Hepatocyte (in vitro differentiated cells): ENCODE measurements around the gene LIN54. TPM values are rescaled to one million over a fixed set of nuclear protein-coding genes. Genes with fewer than 3 reads are reported as not detected.

Experiments
- DNase-seq: peaks from one replicate; pipeline ENCODE4 v3.0.0-alpha.2; 2016; ENCODE audit warnings: low spot score
- H2AFZ ChIP-seq: fragments of 200-600 bp; sonication (generic); 2 replicates; pipeline ENCODE4 v1.6.0; 2016; ENCODE audit warnings: antibody characterized with exemption, mild to moderate bottlenecking
- H3K27ac ChIP-seq: fragments of 200-600 bp; sonication (generic); 2 replicates; pipeline ENCODE4 v1.5.1; 2016; ENCODE audit warnings: mild to moderate bottlenecking
- H3K27me3 ChIP-seq: fragments of 200-600 bp; sonication (generic); 2 replicates; pipeline ENCODE4 v1.6.1; 2016
- H3K36me3 ChIP-seq: fragments of 200-600 bp; sonication (generic); replicated peaks from 2 replicates; pipeline ENCODE4 v1.5.1; 2016; ENCODE audit warnings: low read depth; ENCODE audit not compliant: insufficient read depth
- H3K4me1 ChIP-seq: fragments of 200-600 bp; sonication (generic); 2 replicates; pipeline ENCODE4 v1.5.1; 2016; ENCODE audit warnings: mild to moderate bottlenecking, moderate library complexity; ENCODE audit not compliant: insufficient read depth
- H3K4me2 ChIP-seq: fragments of 200-600 bp; sonication (generic); 2 replicates; pipeline ENCODE4 v1.6.0; 2016
- H3K4me3 ChIP-seq: fragments of 200-600 bp; sonication (generic); 2 replicates; pipeline ENCODE4 v1.5.1; 2016; ENCODE audit warnings: mild to moderate bottlenecking
- H3K79me2 ChIP-seq: fragments of 200-600 bp; sonication (generic); 2 replicates; pipeline ENCODE4 v1.6.0; 2017; ENCODE audit warnings: mild to moderate bottlenecking
- H3K9me2 ChIP-seq: fragments of 200-600 bp; sonication (generic); replicated peaks from 2 replicates; pipeline ENCODE4 v1.6.0; 2017; ENCODE audit warnings: mild to moderate bottlenecking; ENCODE audit not compliant: insufficient read depth
- H3K9me3 ChIP-seq: fragments of 200-600 bp; sonication (generic); 2 replicates; pipeline ENCODE4 v1.5.1; 2016; ENCODE audit warnings: low read depth, mild to moderate bottlenecking
- H4K20me1 ChIP-seq: fragments of 200-600 bp; sonication (generic); 2 replicates; pipeline ENCODE4 v1.6.0; 2016; ENCODE audit warnings: mild to moderate bottlenecking; ENCODE audit not compliant: insufficient read depth, poor library complexity, severe bottlenecking
- EZH2 ChIP-seq: fragments of 200-600 bp; sonication (generic); IDR thresholded peaks from 2 replicates; pipeline ENCODE4 v1.6.1; 2016; ENCODE audit warnings: antibody characterized with exemption, mild to moderate bottlenecking, borderline replicate concordance
- EZH2phosphoT487 ChIP-seq: fragments of 200-600 bp; sonication (generic); IDR thresholded peaks from one replicate; pipeline ENCODE4 v1.6.1; 2018; ENCODE audit warnings: antibody characterized with exemption, mild to moderate bottlenecking, low read depth, moderate library complexity; ENCODE audit not compliant: unreplicated experiment, severe bottlenecking
- WGBS: methylation state at CpG from one replicate; pipeline ENCODE4 v1.1.6; 2016; ENCODE audit warnings: low lambda C conversion rate; ENCODE audit errors: missing lambda C conversion rate; 5-methylcytosine and 5-hydroxymethylcytosine counted together
- polyA plus RNA-seq: library from polyadenylated mRNA; unstranded; fragments of >200 nt; fragmentation: Nextera tagmentation; extraction: Ambion mirVana; gene quantifications from 2 replicates; pipeline ENCODE4 v1.2.1, GENCODE V29; 2016
- total RNA-seq: library from RNA; depleted of rRNA; stranded (reverse); fragments of >200 nt; gene quantifications from 2 replicates; pipeline ENCODE4 v1.2.3, GENCODE V29; 2014
- TF ChIP-seq, protein P1 (sequence below): fragments of 200-600 bp; sonication (generic); IDR thresholded peaks from 2 replicates; pipeline ENCODE4 v1.5.1; 2016; ENCODE audit warnings: antibody characterized with exemption, mild to moderate bottlenecking; ENCODE audit not compliant: poor library complexity

Gene LIN54
- total and polyA plus RNA-seq, 2 experiments from 2014 or later = 2.7 to 19.8 TPM

DNA sequence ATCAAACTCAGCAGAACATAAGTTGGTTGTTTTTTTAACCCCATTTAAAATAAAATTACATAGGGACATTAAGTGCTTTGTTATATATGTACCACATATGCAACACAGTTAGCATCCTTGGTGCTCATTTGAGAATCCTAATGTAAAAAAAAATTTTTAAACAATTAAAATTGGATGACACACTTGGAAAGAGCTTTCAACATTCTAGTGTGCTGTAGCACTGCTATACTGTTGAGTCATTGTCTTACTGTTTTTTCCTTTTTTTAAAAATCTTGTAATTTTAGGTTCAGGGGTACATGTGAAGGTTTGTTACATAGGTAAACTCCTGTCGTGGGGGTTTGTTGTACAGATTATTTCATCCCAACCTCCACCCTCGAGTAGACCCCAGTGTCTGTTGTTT, 97.3 kb downstream of the LIN54 start:
- TF ChIP-seq, protein P1, sequence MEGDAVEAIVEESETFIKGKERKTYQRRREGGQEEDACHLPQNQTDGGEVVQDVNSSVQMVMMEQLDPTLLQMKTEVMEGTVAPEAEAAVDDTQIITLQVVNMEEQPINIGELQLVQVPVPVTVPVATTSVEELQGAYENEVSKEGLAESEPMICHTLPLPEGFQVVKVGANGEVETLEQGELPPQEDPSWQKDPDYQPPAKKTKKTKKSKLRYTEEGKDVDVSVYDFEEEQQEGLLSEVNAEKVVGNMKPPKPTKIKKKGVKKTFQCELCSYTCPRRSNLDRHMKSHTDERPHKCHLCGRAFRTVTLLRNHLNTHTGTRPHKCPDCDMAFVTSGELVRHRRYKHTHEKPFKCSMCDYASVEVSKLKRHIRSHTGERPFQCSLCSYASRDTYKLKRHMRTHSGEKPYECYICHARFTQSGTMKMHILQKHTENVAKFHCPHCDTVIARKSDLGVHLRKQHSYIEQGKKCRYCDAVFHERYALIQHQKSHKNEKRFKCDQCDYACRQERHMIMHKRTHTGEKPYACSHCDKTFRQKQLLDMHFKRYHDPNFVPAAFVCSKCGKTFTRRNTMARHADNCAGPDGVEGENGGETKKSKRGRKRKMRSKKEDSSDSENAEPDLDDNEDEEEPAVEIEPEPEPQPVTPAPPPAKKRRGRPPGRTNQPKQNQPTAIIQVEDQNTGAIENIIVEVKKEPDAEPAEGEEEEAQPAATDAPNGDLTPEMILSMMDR = no peak
- no peak for TF ChIP-seq EZH2phosphoT487
- TF ChIP-seq EZH2 = no peak
- H3K4me2 ChIP-seq = no peak overlapping the region
- no peaks in the 10 kb centered on the region for H3K36me3 ChIP-seq
- H3K79me2 ChIP-seq = no peaks in the 10 kb centered on the region
- no peak overlapping the region for H3K27ac ChIP-seq
- H3K9me3 ChIP-seq = no peaks in the 10 kb centered on the region
- H3K27me3 ChIP-seq = no peaks in the 10 kb centered on the region
- H3K4me1 ChIP-seq = no peaks in the 10 kb centered on the region
- no peak overlapping the region for H2AFZ ChIP-seq
- no peak for DNase-seq
- no peaks in the 10 kb centered on the region for H3K9me2 ChIP-seq
- H4K20me1 ChIP-seq = no peaks in the 10 kb centered on the region
- H3K4me3 ChIP-seq = no peak overlapping the region
- 52% methylated on average over 2 of the region's 2 CpGs for WGBS

DNA sequence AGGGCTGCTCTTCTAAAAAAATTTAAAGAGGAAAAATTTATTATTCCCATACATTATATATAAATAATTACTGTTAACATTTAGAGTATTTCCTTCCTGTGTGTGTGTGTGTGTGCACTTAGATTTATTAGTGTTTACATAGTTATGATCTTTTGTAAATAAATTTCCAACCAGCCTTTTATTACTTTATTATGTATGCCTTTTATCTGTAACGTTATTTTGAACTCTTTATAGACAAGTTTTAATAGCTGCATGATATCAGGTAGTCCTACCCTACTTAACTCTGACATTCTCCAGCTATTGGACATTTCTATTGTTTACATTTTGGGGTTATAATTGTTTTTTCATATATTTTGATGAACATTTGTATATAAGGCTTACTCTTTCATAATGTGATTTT, 101.3 kb downstream of the LIN54 start:
- DNase-seq = no peak
- no peak overlapping the region for H3K4me3 ChIP-seq
- H4K20me1 ChIP-seq = no peaks in the 10 kb centered on the region
- H3K4me1 ChIP-seq = no peaks in the 10 kb centered on the region
- WGBS = 39% methylated on average over 1 of the region's 1 CpG
- no peaks in the 10 kb centered on the region for H3K9me3 ChIP-seq
- H3K27me3 ChIP-seq = no peaks in the 10 kb centered on the region
- no peaks in the 10 kb centered on the region for H3K36me3 ChIP-seq
- H3K4me2 ChIP-seq = no peak overlapping the region
- H3K9me2 ChIP-seq = no peaks in the 10 kb centered on the region
- TF ChIP-seq, protein P1 = no peak
- TF ChIP-seq EZH2 (no peak), EZH2phosphoT487 (no peak)
- no peak overlapping the region for H2AFZ ChIP-seq
- H3K79me2 ChIP-seq = peaks cover 3% of the 10 kb centered on the region
- no peak overlapping the region for H3K27ac ChIP-seq

DNA sequence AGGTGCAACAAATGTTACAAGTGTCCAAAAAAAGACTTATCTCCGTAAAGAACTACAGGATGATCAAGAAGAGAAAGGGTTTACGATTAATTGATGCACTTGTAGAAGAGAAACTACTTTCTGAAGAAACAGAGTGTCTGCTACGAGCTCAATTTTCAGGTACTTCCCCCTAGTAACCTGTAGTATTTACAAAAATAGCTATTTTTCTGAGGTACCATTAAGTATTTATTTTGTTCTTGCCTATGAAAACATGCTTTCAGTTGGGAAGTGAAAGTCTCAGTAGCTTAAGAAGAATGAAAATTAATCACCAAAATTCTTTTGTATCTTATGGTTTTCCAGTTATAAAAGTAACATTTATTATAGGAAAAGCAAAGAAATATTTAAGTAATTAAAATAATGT, 104.2 kb downstream of the LIN54 start:
- Histone ChIP-seq H3K27ac (no peak overlapping the region), H3K4me1 (peaks cover 3% of the 10 kb centered on the region), H3K79me2 (peaks cover 25% of the 10 kb centered on the region), H2AFZ (no peak overlapping the region), H3K4me2 (no peak overlapping the region), H4K20me1 (no peaks in the 10 kb centered on the region), H3K4me3 (no peak overlapping the region), H3K36me3 (no peaks in the 10 kb centered on the region), H3K27me3 (no peaks in the 10 kb centered on the region), H3K9me3 (no peaks in the 10 kb centered on the region), H3K9me2 (no peaks in the 10 kb centered on the region)
- 95% methylated on average over 3 of the region's 3 CpGs for WGBS
- no peak for DNase-seq
- TF ChIP-seq EZH2phosphoT487 (no peak), EZH2 (no peak)
- TF ChIP-seq, protein P1 = no peak

DNA sequence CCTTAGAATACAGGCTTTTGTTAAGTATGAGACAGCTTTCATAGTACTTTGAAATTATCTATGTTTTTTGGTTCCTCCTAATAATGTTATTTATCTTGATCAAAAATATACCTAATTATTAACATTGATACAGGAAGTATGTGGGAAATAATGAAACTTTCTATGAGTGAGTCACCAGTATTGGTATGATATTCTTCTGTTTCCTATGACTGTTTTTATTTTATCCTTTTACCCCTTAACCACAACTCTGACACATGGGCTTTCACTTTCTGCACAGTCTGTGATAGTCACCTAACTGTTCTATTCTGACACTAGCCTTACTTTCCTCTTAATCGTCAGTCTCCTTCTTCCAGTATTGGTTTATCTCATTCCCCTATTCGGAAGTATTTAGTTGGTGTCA, 105.4 kb downstream of the LIN54 start:
- no peak overlapping the region for H3K4me2 ChIP-seq
- H3K9me3 ChIP-seq = no peaks in the 10 kb centered on the region
- TF ChIP-seq EZH2phosphoT487 (no peak), EZH2 (no peak)
- TF ChIP-seq, protein P1 = no peak
- H3K27me3 ChIP-seq = no peaks in the 10 kb centered on the region
- 90% methylated on average over 2 of the region's 2 CpGs for WGBS
- no peak overlapping the region for H3K4me3 ChIP-seq
- peaks cover 3% of the 10 kb centered on the region for H3K4me1 ChIP-seq
- no peaks in the 10 kb centered on the region for H3K9me2 ChIP-seq
- no peak for DNase-seq
- H3K79me2 ChIP-seq = peaks cover 25% of the 10 kb centered on the region
- H3K36me3 ChIP-seq = no peaks in the 10 kb centered on the region
- no peak overlapping the region for H2AFZ ChIP-seq
- H4K20me1 ChIP-seq = no peaks in the 10 kb centered on the region
- no peak overlapping the region for H3K27ac ChIP-seq
